ENCODE measurements around the gene FIBP. TPM values are rescaled to one million over a fixed set of nuclear protein-coding genes. Genes with fewer than 3 reads are reported as not detected.

FIBP gene
- total RNA-seq, 1 donor from 2014 or later, result 76.5 TPM

- intact Hi-C loops (cut with micrococcal nuclease), result loop anchor here (1.0 to 5.0 kb wide), 13 partner anchors 14 to 410 kb away; partner anchors contain the start of genes AP5B1, BANF1, C11orf68 and DRAP1
- Mint-ChIP-seq H3K27me3 (no peaks in the 10 kb centered on the region), H3K4me3 (peak overlapping the region; percentile 99), H3K36me3 (ENCODE audit: low read depth) (peaks cover 55% of the 10 kb centered on the region), H3K4me1 (peaks cover 60% of the 10 kb centered on the region), H3K9me3 (no peaks in the 10 kb centered on the region), H3K27ac (peak overlapping the region; percentile 98)
- DNase-seq (no peak), ATAC-seq (ENCODE audit: low read depth) (no peak)
- POLR2A ChIA-PET, result interaction anchor here (0.6 to 7.1 kb wide), 47 partner anchors 9 to 1839 kb away, joined by 3 to 340 read pairs (median 7); partner anchors contain the start of genes AP5B1, BANF1, BRMS1 and C11orf68
- TF ChIP-seq CTCF (IDR thresholded peaks at IDR 0.05), result no peak
- CTCF ChIA-PET, result interaction anchor here (0.7 to 4.3 kb wide), 7 partner anchors 11 to 334 kb away, joined by 3 to 63 read pairs (median 5); partner anchors contain the start of genes CCDC85B, FIBP, SCYL1 and SIPA1
Measured at GRCh38 chr11:65858681-65859087, 29.6 kb downstream of the FIBP start.

GRCh38 chr11:65857853-65858680 is 30.2 kb downstream of the FIBP start, which contains the start of gene CFL1:
CFL1 (minus strand) TSS chr11:65858180; CDS start chr11:65858099, 81 bp downstream.
- DNase-seq (peak; percentile 92), ATAC-seq (ENCODE audit: low read depth) (peak; percentile 62)
- no peaks in the 10 kb centered on the region for H3K9me3 Mint-ChIP-seq
- peak within 1 kb of the TSS; percentile 98 for H3K27ac Mint-ChIP-seq
- H3K27me3 Mint-ChIP-seq, result no peaks in the 10 kb centered on the region
- no peak for TF ChIP-seq CTCF (IDR thresholded peaks at IDR 0.05)
- H3K4me1 Mint-ChIP-seq, result peaks cover 65% of the 10 kb centered on the region
- intact Hi-C loops (cut with micrococcal nuclease), result loop anchor here (1.0 to 5.0 kb wide), 12 partner anchors 15 to 741 kb away; partner anchors contain the start of genes AP5B1, C11orf68, DRAP1 and EFEMP2
- POLR2A ChIA-PET, result interaction anchor here (0.6 to 7.1 kb wide), 39 partner anchors 8 to 1840 kb away, joined by 3 to 340 read pairs (median 5); partner anchors contain the start of genes AP5B1, BANF1, BRMS1 and CCDC85B
- CTCF ChIA-PET, result interaction anchor here (0.7 to 4.3 kb wide), 5 partner anchors 11 to 220 kb away, joined by 4 to 63 read pairs (median 10); partner anchors contain the start of genes CCDC85B, FIBP and SIPA1
- H3K4me3 Mint-ChIP-seq, result peak within 1 kb of the TSS; percentile 99
- H3K36me3 Mint-ChIP-seq (ENCODE audit: low read depth), result peaks cover 55% of the 10 kb centered on the region

GRCh38 chr11:65857500-65857852 is 30.8 kb downstream of the FIBP start:
- ChIA-PET POLR2A (interaction anchor here (0.6 to 7.1 kb wide), 21 partner anchors 9 to 1079 kb away, joined by 3 to 340 read pairs (median 10); partner anchors contain the start of genes AP5B1, BANF1, CCDC85B and EFEMP2), CTCF (interaction anchor here (1.9 to 4.3 kb wide), 2 partner anchors 32 to 219 kb away, joined by 5 to 63 read pairs; partner anchors contain the start of genes CCDC85B, FIBP and SIPA1)
- no peak for ATAC-seq (ENCODE audit: low read depth)
- H3K27me3 Mint-ChIP-seq, result no peaks in the 10 kb centered on the region
- intact Hi-C loops (cut with micrococcal nuclease), result loop anchor here (1.0 to 5.0 kb wide), 3 partner anchors 195 to 740 kb away; partner anchors contain the start of genes FAM89B, SF3B2, ZNHIT2 and ZNRD2
- H3K4me1 Mint-ChIP-seq, result peaks cover 62% of the 10 kb centered on the region
- no peaks in the 10 kb centered on the region for H3K9me3 Mint-ChIP-seq
- peaks cover 55% of the 10 kb centered on the region for H3K36me3 Mint-ChIP-seq (ENCODE audit: low read depth)
- peak overlapping the region; percentile 92 for H3K4me3 Mint-ChIP-seq
- TF ChIP-seq CTCF (IDR thresholded peaks at IDR 0.05), result no peak
- DNase-seq, result peak; percentile 69
- peak overlapping the region; percentile 93 for H3K27ac Mint-ChIP-seq

GRCh38 chr11:65856689-65857499 is 31.4 kb downstream of the FIBP start:
- Mint-ChIP-seq H3K4me3 (peak overlapping the region; percentile 92), H3K27ac (peak overlapping the region; percentile 93), H3K4me1 (peaks cover 66% of the 10 kb centered on the region), H3K27me3 (no peaks in the 10 kb centered on the region), H3K36me3 (ENCODE audit: low read depth) (peaks cover 58% of the 10 kb centered on the region), H3K9me3 (no peaks in the 10 kb centered on the region)
- ATAC-seq (ENCODE audit: low read depth) (peak; percentile 22), DNase-seq (peak; percentile 77)
- no peak for TF ChIP-seq CTCF (IDR thresholded peaks at IDR 0.05)
- intact Hi-C loops (cut with micrococcal nuclease), result loop anchor here (1.0 to 5.0 kb wide), 3 partner anchors 195 to 740 kb away; partner anchors contain the start of genes FAM89B, SF3B2, ZNHIT2 and ZNRD2
- ChIA-PET CTCF (no interaction called here), POLR2A (interaction anchor here (0.6 to 7.1 kb wide), 16 partner anchors 8 to 1041 kb away, joined by 3 to 340 read pairs (median 4); partner anchors contain the start of genes AP5B1, CCDC85B, EFEMP2 and FIBP)
